Measurements from ENCODE around the gene FRY.
A peak's percentile ranks its signal among the peaks of the same experiment; 100 is the strongest.

Gene FRY

GRCh38 chr13:32267836-32268439 is 236.4 kb downstream of the FRY start:
- DNase-seq, result no peak

- DNase-seq, result no peak
Observed at GRCh38 chr13:32272021-32272683, 240.6 kb downstream of the FRY start.

GRCh38 chr13:32277839-32278238 is 246.3 kb downstream of the FRY start:
- DNase-seq, result no peak

GRCh38 chr13:32278426-32278825 is 246.9 kb downstream of the FRY start:
- no peak for DNase-seq

- no peak for DNase-seq
Observed at GRCh38 chr13:32281096-32281495, 249.5 kb downstream of the FRY start.

- no peak for DNase-seq
Observed at GRCh38 chr13:32282096-32282711, 250.6 kb downstream of the FRY start.

GRCh38 chr13:32284927-32285632 is 253.5 kb downstream of the FRY start:
- no peak for DNase-seq

GRCh38 chr13:32285633-32285965 is 254.0 kb downstream of the FRY start:
- DNase-seq, result no peak

GRCh38 chr13:32297206-32297605 is 265.6 kb downstream of the FRY start:
- DNase-seq, result no peak

- no peak for DNase-seq
Observed at GRCh38 chr13:32298695-32299094, 267.1 kb downstream of the FRY start.

- no peak for DNase-seq
Observed at GRCh38 chr13:32299893-32300292, 268.3 kb downstream of the FRY start.

GRCh38 chr13:32300406-32300805 is 268.8 kb downstream of the FRY start:
- no peak for DNase-seq

- no peak for DNase-seq
Observed at GRCh38 chr13:32300920-32301319, 269.3 kb downstream of the FRY start.

GRCh38 chr13:32302461-32302860 is 270.9 kb downstream of the FRY start:
- no peak for DNase-seq

GRCh38 chr13:32305646-32306045 is 274.1 kb downstream of the FRY start:
- DNase-seq, result no peak

GRCh38 chr13:32309312-32310133 is 277.9 kb downstream of the FRY start:
- peak; percentile 3 for DNase-seq

- DNase-seq, result no peak
Observed at GRCh38 chr13:32310134-32310706, 278.6 kb downstream of the FRY start.

GRCh38 chr13:32311188-32311897 is 279.8 kb downstream of the FRY start:
- DNase-seq, result no peak

GRCh38 chr13:32314271-32315237 is 283.0 kb downstream of the FRY start:
- peak; percentile 97 for DNase-seq

GRCh38 chr13:32315238-32316027 is 283.9 kb downstream of the FRY start, which contains the start of the genes BRCA2 and ZAR1L:
TSS of gene BRCA2 (plus strand) at chr13:32315508. CDS start at chr13:32316461, 953 bp downstream.
TSS of gene ZAR1L (minus strand) at chr13:32315363. CDS start at chr13:32311925, 3,438 bp downstream.
- peak; percentile 69 for DNase-seq

Data from SIG-M5 (cell line).